Natural killer cell (primary cell): ENCODE results near the gene SLC16A1. TPM values are rescaled to one million over a fixed set of nuclear protein-coding genes. Genes with fewer than 3 reads are reported as not detected.

ENCODE experiments used
- ATAC-seq, 3 donors: fragments of 150-1000 bp in 2 of 3; fragments of 200-7000 bp in 1 of 3; cut with Tn5 transposase; 1 replicate in 1 of 3; 2 replicates in 2 of 3; pipeline ENCODE4 v1.10.0; 2021; ENCODE audit warnings: mild to moderate bottlenecking in 2 of 3, moderate library complexity in 2 of 3
- DNase-seq, 2 donors: peaks; one replicate each; pipeline versions ENCODE4 v3.0.0 to v3.0.0-alpha.2; 2013 to 2021; ENCODE audit warnings: mixed read lengths in 1 of 2
- H3K27ac ChIP-seq: one replicate; pipeline ENCODE4 v1.5.1; 2013; ENCODE audit warnings: mild to moderate bottlenecking, low read length
- H3K27me3 ChIP-seq: one replicate; pipeline ENCODE4 v1.6.1; 2013; ENCODE audit warnings: low read length; ENCODE audit not compliant: control insufficient read depth, insufficient read depth
- H3K36me3 ChIP-seq: one replicate; pipeline ENCODE4 v1.6.1; 2013; ENCODE audit warnings: low read length; ENCODE audit not compliant: control insufficient read depth, insufficient read depth
- H3K4me1 ChIP-seq: one replicate; pipeline ENCODE4 v1.6.1; 2013; ENCODE audit warnings: low read length; ENCODE audit not compliant: control insufficient read depth, insufficient read depth
- H3K4me3 ChIP-seq: one replicate; pipeline ENCODE4 v1.5.1; 2013; ENCODE audit warnings: low read length
- H3K9me3 ChIP-seq: one replicate; pipeline ENCODE4 v1.6.1; 2013; ENCODE audit warnings: low read length; ENCODE audit not compliant: control insufficient read depth, insufficient read depth
- H3K27ac Mint-ChIP-seq, 2 donors: one replicate each; pipeline ENCODE4 v1.8.0; 2022; ENCODE audit warnings: mild to moderate bottlenecking in 2 of 2, mixed read lengths in 2 of 2, moderate library complexity in 1 of 2
- H3K27me3 Mint-ChIP-seq, 2 donors: one replicate each; pipeline ENCODE4 v1.8.0; 2022; ENCODE audit warnings: low read depth in 2 of 2, mixed read lengths in 2 of 2
- H3K36me3 Mint-ChIP-seq: one replicate; pipeline ENCODE4 v1.8.0; 2022; ENCODE audit warnings: mixed read lengths
- H3K4me1 Mint-ChIP-seq, 2 donors: one replicate each; pipeline ENCODE4 v1.8.0; 2022; ENCODE audit warnings: mixed read lengths in 2 of 2
- H3K4me3 Mint-ChIP-seq: one replicate; pipeline ENCODE4 v1.8.0; 2022; ENCODE audit warnings: mild to moderate bottlenecking, moderate library complexity, mixed read lengths
- H3K9me3 Mint-ChIP-seq, 2 donors: one replicate each; pipeline ENCODE4 v1.8.0; 2022; ENCODE audit warnings: mixed read lengths in 2 of 2
- WGBS: methylation state at CpG from one replicate; pipeline ENCODE4 v1.1.7; 2013; ENCODE audit warnings: missing lambda C conversion rate; ENCODE audit not compliant: insufficient coverage; 5-methylcytosine and 5-hydroxymethylcytosine counted together
- intact Hi-C: fragments of 100-400 bp; cut with micrococcal nuclease; formaldehyde crosslinking; loops from one replicate; pipeline ENCODE4 v1.14.2; 2022
- total RNA-seq, 4 donors: library from RNA; stranded (reverse); fragments of 120-200 nt in 1 of 4; gene quantifications; one replicate each; pipeline versions ENCODE4 v1.2.3 to v1.2.4, GENCODE V29; 2013 to 2022
- TF ChIP-seq, protein P1 (sequence below): fragments of 200-600 bp; IDR thresholded peaks from one replicate; pipeline ENCODE4 v1.8.0; 2022; ENCODE audit warnings: antibody characterized with exemption

Gene SLC16A1
- total RNA-seq, 3 donors from 2014 or later (not counting 1 experiment from before 2014, with no cell fraction given), result 8.7 to 18.5 (median 14.0) TPM

DNA sequence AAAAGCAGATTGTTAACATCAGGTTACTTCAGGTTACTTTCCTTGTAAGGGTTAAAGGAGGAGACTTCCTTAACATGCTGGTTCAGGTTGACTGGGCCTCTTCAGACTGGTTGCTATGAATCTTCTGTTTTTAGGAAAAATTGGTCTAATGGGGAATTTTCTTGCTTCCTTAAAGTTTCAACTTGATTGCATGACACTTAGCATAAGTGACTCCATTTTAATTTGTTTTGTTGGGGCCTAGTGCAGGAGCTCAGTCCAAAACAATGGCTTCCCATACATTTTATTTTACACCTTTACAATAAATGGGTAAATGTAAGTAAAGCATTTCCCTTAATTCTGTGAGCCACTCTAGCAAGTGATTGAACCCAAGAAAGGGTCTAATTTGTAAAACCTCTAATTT lies 53.8 kb downstream of the SLC16A1 start:
- Mint-ChIP-seq H3K27me3 (no peaks in the 10 kb centered on the region), H3K27ac (no peak overlapping the region), H3K36me3 (no peaks in the 10 kb centered on the region), H3K4me3 (no peak overlapping the region), H3K4me1 (peaks cover 6 to 7% of the 10 kb centered on the region in 2 donors), H3K9me3 (no peaks in the 10 kb centered on the region)
- no peak for ATAC-seq
- intact Hi-C loops, result no loop called here
- no peaks in the 10 kb centered on the region for H3K27me3 ChIP-seq
- H3K36me3 ChIP-seq, result no peaks in the 10 kb centered on the region
- H3K4me3 ChIP-seq, result no peak overlapping the region
- TF ChIP-seq, protein P1, sequence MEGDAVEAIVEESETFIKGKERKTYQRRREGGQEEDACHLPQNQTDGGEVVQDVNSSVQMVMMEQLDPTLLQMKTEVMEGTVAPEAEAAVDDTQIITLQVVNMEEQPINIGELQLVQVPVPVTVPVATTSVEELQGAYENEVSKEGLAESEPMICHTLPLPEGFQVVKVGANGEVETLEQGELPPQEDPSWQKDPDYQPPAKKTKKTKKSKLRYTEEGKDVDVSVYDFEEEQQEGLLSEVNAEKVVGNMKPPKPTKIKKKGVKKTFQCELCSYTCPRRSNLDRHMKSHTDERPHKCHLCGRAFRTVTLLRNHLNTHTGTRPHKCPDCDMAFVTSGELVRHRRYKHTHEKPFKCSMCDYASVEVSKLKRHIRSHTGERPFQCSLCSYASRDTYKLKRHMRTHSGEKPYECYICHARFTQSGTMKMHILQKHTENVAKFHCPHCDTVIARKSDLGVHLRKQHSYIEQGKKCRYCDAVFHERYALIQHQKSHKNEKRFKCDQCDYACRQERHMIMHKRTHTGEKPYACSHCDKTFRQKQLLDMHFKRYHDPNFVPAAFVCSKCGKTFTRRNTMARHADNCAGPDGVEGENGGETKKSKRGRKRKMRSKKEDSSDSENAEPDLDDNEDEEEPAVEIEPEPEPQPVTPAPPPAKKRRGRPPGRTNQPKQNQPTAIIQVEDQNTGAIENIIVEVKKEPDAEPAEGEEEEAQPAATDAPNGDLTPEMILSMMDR, result no peak
- no peak for DNase-seq
- H3K27ac ChIP-seq, result no peak overlapping the region
- H3K9me3 ChIP-seq, result no peaks in the 10 kb centered on the region
- no peaks in the 10 kb centered on the region for H3K4me1 ChIP-seq

DNA sequence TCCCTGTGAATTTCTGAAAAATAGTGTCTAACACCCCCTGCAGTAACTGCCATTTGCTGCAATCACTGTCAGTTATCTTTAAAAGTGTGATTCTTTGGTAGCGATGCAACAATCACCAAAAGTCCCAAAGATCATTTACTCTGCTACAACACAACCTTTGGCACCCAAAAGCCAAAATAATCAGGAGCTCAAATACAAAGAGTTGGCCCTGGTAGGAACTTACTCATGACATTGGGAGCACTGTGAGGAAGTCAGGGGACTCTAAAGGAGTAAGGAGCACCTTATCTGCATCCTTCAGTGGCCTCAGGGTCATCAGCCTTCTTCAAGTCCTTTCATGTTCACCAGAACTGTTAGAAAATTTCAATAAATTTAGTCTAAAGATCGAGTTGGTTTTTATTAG lies 54.6 kb downstream of the SLC16A1 start:
- Mint-ChIP-seq H3K36me3 (no peaks in the 10 kb centered on the region), H3K9me3 (no peaks in the 10 kb centered on the region), H3K4me3 (no peak overlapping the region), H3K4me1 (peaks cover 6 to 7% of the 10 kb centered on the region in 2 donors), H3K27me3 (no peaks in the 10 kb centered on the region), H3K27ac (no peak overlapping the region)
- intact Hi-C loops, result no loop called here
- H3K36me3 ChIP-seq, result no peaks in the 10 kb centered on the region
- ATAC-seq, result no peak
- H3K27ac ChIP-seq, result no peak overlapping the region
- H3K4me3 ChIP-seq, result no peak overlapping the region
- WGBS, result 100% methylated on average over 1 of the region's 2 CpGs
- TF ChIP-seq, protein P1, result no peak
- H3K27me3 ChIP-seq, result no peaks in the 10 kb centered on the region
- no peaks in the 10 kb centered on the region for H3K4me1 ChIP-seq
- no peaks in the 10 kb centered on the region for H3K9me3 ChIP-seq
- DNase-seq, result no peak

DNA sequence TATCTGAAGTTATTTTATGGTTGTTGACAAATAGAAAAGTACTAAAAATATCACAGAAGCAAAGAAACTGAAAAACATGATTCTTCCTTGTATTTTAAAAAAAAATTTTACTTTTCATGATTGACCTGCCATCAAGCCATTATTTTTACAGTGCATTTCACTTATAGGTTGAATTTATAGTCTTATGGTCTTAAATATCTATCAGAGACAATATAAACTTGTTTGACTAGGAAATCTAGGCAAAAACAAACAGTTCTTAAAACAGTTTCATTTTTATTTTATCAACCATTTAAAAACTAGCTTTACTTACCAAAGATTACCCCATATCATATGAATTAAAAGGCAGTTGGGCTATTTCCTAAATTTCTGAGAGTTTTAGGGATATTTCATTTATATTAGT lies 59.2 kb downstream of the SLC16A1 start:
- DNase-seq, result no peak

DNA sequence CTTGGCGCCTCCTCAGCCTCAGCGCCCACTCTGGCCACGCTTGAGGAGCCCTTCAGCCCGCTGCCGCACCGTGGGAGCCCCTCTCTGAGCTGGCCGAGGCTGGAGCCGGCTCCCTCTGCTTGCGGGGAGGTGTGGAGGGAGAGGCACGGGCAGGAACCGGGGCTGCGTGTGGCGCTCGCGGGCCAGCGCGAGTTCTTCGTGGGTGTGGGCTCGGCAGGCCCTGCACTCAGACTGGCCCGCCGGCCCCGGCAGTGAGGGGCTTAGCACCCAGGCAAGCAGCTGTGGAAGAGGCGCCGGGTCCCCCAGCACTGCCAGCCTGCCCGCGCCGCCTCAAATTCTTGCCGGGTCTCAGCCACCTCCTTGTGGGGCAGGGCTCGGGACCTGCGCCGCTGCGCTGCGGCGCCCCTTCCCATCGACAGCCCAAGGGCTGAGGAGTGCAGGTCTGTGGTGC lies 61.4 kb downstream of the SLC16A1 start:
- no peaks in the 10 kb centered on the region for H3K27me3 Mint-ChIP-seq
- WGBS, result 91% methylated on average over 35 of the region's 35 CpGs
- no peaks in the 10 kb centered on the region for H3K4me1 ChIP-seq
- H3K36me3 Mint-ChIP-seq, result no peaks in the 10 kb centered on the region
- H3K9me3 ChIP-seq, result peaks cover 4% of the 10 kb centered on the region
- H3K4me1 Mint-ChIP-seq, result no peaks in the 10 kb centered on the region
- no peak overlapping the region for H3K4me3 ChIP-seq
- H3K9me3 Mint-ChIP-seq, result peaks cover 0 to 3% of the 10 kb centered on the region in 2 donors
- intact Hi-C loops, result no loop called here
- no peak overlapping the region for H3K27ac ChIP-seq
- ATAC-seq (peak in 1 of 3 donors; percentile 21), DNase-seq (no peak)
- TF ChIP-seq, protein P1, result no peak
- no peak overlapping the region for H3K4me3 Mint-ChIP-seq
- no peaks in the 10 kb centered on the region for H3K27me3 ChIP-seq
- no peak overlapping the region for H3K27ac Mint-ChIP-seq
- H3K36me3 ChIP-seq, result no peaks in the 10 kb centered on the region

More for the DNA sequence above, 59.2 kb downstream of the SLC16A1 start:
- intact Hi-C loops, result no loop called here
- Mint-ChIP-seq H3K36me3 (no peaks in the 10 kb centered on the region), H3K27ac (no peak overlapping the region), H3K4me1 (no peaks in the 10 kb centered on the region), H3K4me3 (no peak overlapping the region), H3K27me3 (no peaks in the 10 kb centered on the region), H3K9me3 (peaks cover 0 to 3% of the 10 kb centered on the region in 2 donors)
- Histone ChIP-seq H3K27me3 (no peaks in the 10 kb centered on the region), H3K4me3 (no peak overlapping the region), H3K4me1 (no peaks in the 10 kb centered on the region), H3K27ac (no peak overlapping the region), H3K36me3 (no peaks in the 10 kb centered on the region), H3K9me3 (peaks cover 4% of the 10 kb centered on the region)
- TF ChIP-seq, protein P1, result no peak
- ATAC-seq, result no peak
